Skeletal muscle cell (primary cell): ENCODE results near the gene GSDME.

Experiments used
- DNase-seq: peaks from one replicate; pipeline ENCODE4 v3.0.0-alpha.2; 2010; ENCODE audit warnings: low read depth
- H3K4me3 ChIP-seq: 2 replicates; pipeline ENCODE4 v1.5.1; 2011; ENCODE audit warnings: low read depth, mild to moderate bottlenecking, control low read depth, low read length, moderate library complexity

GSDME gene

DNA sequence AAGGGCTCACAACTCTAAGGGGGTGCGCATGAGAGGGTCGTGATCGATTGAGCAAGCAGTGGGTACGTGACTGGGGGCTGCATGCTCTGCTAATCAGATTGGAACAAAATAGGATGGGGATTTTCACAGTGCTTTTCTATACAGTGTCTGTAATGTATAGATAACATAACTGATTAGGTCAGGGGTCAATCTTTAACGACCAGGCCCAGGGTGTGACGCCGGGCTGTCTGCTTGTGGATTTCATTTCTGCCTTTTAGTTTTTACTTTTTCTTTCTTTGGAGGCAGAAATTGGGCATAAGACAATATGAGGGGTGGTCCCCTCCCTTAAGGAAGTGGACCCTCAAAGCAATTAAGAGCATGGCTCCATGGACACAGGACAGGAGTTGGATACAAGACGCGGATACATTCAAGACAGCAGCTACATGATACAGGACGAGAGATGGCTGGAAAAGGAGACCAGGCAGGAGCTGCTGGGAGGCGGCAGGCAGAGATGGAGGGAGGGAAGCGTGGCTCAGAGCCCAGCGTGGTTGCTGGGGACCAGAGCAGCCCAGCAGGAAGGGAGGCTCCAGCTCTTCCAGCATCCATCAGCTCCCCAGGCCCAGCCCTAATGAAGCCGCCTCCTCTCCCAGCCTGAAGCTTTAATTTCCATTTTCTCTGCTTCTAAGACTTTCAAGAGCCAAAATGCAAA, 31.6 kb downstream of the GSDME start:
- no peak overlapping the region for H3K4me3 ChIP-seq
- no peak for DNase-seq

DNA sequence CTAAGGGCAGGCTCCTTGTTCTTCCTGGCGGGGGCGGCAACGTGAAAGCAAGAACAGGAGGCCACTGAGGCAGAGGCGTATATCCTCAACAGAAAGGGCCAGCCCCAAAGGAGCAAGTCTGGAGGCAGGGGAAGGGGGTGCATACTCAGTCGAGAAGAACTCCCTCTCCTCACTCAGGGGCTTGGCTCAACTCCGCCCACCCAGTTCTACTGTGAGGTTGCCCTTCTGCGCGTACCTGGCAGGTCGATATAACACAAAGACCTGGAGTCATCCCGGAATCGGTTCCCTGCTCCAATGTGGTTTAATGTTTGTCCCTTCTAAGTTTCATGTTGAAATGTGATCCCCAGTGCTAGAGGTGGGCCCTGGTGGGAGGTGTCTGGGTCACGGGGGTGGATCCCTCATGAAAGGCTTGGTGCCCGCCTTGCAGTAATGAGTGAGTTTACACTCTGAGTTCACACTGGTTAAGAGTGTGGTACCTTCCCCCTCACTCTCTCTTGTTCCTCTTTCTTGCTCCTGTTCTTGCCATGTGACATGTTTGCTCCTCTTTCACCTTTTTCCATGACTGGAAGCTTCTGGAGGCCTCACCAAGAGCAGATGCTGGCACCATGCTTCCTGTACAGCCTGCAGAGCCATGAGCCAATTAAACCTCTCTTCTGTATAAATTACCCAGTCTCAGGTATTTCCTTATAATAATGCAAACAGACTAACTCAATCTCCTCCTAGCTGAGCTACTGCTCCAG, 32.6 kb downstream of the GSDME start:
- DNase-seq: no peak
- no peak overlapping the region for H3K4me3 ChIP-seq

DNA sequence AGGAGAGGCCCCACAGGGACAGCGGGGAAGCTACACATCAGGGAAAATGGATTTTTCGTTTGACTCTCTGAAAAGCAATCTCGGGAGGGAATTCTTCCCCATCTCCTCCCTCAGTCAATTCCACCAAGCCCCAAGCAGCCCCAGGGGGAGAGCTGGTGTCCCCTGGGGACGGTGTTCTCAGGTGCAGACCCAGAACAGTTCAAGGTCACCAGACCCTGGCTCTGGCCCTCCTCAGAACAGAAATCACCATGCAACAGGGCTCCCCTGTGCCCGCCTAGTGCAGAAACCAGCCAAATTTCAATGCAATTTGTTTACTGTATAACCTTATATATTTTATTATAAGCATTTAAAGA, 34.1 kb downstream of the GSDME start:
- H3K4me3 ChIP-seq: no peak overlapping the region
- no peak for DNase-seq

DNA sequence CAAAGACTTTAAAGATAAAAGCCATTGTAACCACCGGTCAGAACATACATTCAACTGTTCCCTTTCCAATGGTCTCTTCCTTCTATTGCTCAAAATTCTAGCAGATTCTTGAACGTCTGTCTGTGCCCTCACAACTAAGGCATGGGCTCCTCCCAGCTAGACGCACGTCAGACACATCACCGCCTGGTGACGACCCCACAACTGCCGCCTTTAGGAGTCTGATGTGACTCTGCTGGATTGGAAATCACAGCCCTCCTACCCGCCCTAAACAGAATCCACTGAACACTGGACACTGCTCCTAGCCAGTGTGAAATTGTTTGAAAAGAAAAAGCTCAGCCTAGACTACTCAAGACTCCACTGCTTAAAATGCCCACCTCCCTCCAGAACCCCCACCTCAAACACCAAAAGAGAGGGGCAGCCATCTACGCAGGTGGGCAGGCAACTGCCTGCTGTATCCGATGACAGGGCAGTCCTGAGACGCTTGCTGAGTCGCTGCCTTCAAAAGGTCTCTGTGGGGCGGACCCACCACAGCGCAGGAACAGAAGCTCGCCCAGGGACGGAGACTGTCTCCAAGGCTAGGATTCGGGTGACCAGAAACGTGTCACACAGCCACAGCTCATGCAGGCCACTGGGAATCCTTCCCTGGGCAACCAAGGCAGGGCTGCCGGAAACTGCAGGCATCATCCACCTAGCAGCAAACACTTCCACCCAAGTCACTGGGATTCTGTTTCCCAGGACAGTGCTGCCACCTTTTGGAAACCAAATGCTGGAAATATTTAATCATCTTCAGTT, 34.7 kb downstream of the GSDME start:
- no peak overlapping the region for H3K4me3 ChIP-seq
- no peak for DNase-seq

DNA sequence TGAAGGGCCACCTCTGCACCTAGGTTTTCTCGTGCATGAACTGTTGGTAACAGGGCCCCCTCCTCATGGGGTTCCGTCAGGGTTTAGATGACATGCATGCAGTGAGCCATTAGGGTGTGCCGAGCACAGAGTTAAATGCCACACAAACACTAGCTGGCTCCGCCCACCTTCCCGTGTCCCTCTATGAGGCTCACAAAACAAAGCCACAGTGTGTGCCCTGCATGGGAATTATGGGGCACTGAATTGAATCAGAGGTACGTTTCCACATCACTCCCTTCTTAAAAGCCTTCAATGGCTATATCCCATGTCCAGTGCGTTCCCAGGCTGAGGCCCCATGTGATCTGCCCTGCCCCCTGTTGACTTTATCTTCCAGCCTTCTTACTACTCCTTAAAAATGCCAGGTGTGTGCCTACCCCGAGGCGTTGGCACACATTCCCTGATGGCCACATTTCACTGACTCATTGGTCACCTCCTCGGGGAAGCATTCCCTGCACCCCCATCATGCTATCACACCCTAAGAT, 35.7 kb downstream of the GSDME start:
- no peak for DNase-seq
- H3K4me3 ChIP-seq: no peak overlapping the region

DNA sequence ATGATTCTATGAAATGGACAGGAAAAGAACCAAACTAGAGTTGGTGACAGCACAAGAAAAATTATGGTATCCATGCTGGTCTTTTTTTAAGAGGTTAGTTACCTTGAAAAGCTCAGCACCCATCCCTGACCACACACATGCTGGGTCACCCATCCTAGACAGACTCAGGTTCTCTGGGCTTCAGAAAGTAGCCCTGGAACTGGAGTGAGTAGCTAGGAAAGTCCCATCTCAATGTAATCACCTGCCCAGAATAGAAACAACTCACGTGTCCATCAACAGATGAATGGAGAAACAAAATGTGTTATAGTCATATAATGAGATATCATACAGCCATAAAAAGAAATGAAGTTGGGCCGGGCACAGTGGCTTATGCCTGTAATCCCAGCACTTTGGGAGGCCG, 37.0 kb downstream of the GSDME start:
- H3K4me3 ChIP-seq: no peak overlapping the region
- DNase-seq: no peak

DNA sequence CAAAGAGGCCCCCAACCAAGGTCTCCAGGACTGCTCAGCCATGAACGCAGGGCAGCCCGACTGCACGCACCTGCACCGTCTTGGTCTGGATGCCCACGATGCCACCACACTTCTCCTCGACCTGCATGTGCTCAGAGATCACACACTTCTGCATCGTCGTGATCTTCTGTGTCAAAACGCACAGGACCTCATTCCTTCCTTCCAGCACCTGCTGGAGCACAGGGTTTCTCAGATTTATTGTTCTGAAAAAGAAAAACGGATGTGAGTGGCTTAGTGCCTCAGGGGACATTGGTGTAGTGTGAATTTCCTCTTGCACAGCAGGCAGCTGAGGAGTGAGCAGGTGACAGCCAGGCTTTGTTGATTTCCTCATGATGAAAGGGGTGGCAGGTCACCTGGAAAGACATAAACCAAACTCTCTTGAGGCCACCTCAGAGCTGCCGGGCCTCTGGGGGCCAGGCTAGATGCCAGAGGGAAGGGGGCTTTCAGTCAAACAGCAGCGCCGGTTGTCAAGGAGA, 38.2 kb downstream of the GSDME start:
- H3K4me3 ChIP-seq: no peak overlapping the region
- no peak for DNase-seq

DNA sequence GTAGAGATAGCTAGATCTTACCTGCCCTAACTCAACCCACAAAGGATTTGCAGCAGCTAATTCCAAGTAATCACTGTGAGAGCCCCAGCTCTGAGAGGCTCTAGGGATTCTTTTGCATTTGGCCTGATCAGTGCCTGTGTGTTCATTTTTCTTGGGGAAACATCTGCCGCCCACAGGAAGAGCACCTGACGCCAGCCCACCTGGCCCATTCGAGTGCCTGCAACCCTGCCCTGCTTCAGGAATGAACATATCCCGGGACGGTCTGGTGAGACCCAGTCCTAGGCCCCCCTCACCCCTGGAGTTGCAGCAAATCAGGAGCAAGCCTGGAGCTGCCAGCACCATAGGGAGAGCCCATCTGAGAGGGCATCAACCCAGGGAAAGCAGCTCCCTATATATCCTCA, 38.8 kb downstream of the GSDME start:
- no peak for DNase-seq
- H3K4me3 ChIP-seq: no peak overlapping the region

DNA sequence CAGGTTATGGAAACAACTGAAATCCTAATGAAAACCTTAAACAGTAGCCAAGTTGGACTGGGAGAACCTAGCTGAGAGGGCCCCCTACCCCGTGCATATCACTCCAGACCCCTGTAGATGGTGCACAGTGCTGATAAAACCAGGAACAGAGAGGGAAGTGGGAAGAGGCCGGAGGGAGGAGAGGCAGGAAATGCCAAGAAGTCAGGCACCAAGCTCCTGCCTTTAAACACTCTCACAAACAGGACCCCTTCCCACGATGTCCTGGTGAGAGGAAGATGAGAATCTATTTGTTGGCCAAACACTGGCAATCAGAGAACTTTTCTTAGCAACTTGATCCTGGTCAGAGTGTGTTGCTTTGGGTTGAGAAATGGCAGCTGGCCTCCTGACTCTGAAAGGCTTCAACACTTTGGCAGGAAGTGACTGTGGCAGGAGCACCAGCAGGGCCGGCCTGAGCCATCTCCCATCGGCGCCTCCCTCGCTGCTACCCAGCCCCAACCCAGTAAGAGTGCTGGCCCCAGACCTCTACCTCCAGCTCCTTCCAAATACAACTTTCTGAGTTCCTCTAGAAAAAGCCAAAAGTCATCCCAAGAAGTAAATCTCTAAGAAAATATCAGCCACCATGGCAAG, 39.5 kb downstream of the GSDME start:
- DNase-seq: no peak
- no peak overlapping the region for H3K4me3 ChIP-seq

DNA sequence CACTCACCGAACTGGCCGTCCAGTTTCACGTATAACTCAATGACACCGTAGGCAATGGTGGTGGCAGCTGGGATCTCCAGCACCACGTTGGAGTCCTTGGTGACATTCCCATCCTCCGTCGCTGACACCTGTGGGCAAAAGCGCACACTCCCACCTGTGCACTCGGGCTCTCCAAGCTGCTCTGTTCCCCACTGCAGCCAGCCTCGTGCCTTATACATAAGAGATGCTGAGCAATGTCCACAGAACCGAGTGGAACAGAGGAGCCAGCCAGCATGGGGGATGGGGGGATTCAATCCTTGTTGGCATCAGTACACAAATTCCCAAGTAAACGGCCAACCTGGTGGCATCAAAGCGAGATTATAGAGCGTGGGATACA, 40.0 kb downstream of the GSDME start:
- DNase-seq: no peak
- H3K4me3 ChIP-seq: no peak overlapping the region

DNA sequence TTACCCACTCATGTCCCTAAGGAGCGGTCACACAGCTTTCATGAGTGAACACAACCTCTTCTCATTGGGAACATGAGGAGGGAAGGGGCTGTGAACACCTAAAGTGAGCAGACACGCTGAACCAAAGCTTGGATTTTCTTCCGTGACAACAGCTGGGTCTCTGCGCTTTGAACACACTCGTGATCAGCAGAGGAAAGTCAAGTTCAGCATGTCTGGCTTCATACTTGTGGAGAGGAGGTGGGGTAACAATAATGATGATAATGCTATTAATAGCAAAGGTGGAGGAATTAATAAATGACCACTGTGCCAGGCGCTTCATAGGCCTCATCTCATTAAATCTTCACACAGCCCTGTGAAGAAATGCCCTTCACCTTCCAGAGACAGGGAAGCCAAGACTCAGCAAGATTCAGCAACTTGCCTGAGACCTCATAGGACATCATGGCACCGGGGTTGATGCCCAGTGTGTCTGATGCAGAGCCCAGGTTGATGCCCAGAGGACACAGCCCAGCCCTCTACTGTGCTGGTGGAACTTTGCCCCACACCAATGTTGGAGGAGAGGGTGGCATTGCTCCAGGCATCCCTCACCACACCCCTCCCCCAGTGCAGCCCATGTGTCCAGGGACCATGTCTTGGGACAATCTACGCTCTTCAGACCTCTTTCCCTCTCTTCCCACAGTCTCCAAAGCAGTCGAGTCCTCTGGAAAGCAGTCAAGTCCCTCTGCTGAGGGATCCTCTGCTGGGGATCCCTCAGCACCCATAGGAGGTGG, 40.6 kb downstream of the GSDME start:
- H3K4me3 ChIP-seq: no peak overlapping the region
- DNase-seq: no peak

DNA sequence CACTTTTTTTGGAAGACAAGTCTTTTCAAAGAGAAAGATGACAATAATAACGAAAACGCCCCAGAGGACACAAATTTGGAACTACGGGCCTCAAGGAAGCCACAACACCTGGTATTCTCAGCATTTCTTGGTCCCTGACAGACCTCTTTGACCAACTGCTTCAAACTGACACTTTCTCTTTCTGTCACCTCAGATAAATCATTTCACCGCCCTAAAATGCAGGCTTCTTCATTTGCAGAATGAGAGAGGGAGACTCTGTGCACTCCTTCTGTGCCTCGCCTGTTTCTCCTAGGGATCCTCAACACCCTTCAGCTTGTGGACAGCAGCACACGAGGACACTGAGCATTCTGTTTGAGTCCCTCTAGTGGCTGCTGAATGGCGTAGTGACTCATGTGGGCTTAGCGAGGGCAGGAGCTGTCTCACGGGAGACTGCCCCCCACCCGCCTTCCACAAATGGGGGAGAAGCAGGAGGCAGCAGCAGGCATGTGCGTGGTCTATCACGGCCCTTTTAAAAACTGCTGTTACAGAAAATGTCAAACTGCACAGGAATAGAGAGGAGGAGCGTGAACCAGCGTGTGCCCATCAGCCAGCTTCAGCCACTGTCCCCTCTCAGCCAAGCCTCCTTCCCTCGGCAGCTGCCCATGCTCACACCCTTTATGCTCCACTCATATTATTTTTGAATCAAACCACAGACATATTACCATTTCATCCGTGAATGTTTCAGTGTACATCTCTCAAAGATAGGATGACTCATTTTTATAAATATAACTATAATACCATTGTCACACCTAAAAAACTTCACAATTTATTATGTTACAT, 41.4 kb downstream of the GSDME start:
- no peak overlapping the region for H3K4me3 ChIP-seq
- no peak for DNase-seq

DNA sequence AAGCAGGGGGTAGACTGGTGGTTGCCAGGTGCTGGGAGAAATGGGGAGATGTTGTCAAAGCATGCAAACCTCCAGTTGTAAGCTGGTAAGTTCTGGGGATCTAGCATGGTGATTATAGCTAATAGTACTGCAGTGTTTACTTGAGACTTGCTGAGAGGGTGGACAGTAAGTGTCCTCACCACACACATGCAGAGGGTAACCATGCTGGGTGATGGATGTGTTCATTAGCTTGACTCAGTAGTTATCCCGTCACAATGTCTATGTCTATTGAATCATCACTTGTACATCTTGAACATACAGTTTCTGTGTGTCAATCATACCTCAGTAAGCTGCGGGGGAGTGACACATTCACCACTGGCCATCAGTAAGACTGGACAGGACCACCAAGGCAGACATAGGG, 42.1 kb downstream of the GSDME start:
- DNase-seq: no peak
- H3K4me3 ChIP-seq: no peak overlapping the region

DNA sequence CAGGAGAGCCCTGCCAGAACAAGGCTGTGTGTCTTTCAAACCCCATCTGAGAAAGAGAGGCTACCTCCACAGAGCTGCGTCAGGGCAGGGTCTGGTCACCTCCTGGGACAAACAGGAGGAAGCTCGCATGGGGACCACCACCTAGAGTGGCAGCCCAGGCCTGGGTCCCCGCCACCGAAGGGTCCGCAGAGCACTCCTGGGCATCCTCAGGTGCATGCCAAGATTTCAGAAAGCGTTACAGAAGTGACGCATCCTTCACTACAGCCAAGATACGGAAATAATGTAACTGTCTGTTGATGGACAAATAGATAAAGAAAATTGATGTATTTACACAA, 42.6 kb downstream of the GSDME start:
- H3K4me3 ChIP-seq: no peak overlapping the region
- DNase-seq: no peak

DNA sequence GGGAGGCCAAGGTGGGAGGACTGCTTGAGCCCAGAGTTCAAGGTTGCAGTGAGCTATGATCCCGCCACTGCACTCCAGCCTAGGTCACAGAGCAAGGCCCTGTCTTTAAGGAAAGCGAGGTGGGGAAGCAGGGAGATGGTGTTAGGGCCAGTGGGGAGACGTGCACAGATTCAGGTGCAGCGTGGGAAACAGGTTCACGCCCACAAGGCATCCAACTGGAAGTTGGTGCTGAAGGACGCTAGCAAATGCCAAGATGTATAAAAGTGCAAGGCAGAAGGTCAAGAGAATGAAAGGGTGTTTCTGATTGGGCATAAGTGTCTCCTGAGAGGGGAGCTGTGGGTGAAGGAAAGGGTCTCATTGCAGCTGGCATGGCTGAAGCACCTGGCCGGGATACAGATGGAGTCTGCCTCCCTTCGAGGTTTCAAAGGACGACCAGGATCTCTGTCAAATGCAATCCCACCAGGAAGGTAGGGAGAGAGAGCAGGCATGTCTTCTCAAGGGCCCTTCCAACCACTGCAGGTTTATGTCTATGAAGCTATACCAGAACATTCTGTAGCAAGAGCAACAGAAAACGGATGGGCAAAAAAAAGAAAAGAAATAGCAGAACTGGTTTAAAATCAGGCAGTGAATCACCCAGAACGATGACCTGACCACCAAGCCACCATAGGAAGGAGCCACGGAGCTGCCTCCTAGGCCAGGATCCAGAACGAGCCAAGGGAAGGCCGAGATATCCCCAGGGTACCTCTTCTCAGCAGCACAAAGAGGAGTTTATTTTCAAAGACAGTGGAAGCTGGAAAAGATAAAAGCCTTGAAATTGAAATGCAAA, 43.2 kb downstream of the GSDME start:
- no peak for DNase-seq
- H3K4me3 ChIP-seq: no peak overlapping the region

DNA sequence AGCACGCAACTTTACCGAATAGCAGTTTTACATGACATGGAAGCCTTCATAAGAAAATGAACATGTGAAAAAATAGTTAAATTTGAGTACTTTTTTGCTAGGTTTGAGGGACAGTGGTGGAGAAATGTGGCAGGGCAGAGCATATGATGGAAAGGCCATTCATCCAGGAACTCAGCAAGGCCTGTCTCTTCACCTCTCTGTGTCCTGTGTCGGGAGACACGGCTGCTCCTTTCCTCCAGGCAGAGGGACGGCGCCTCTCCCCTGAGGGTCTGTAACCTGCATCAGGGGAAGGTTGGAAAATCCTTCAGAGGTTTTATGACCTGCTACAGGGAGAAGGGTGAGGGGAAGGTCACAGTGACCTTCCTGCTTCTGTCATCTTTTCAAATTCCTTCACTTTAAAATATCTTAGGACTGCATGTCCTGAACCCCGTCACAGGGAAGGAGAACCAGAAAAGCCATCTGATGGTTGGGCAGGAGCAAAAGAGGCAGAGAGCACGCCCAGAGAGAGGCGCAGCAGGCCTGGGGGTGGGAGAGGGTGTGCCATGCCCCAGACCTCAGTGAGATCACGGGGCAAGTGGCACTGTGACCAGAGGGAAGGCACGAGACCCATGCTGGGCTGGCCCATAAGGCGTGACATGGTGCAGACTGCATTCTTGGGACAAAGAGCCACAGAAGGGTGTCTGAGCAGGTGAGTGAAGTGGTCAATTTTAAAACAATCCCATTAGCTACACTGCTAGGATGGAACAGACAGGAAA, 44.0 kb downstream of the GSDME start:
- no peak for DNase-seq

More for the DNA sequence above, 44.0 kb downstream of the GSDME start:
- no peak overlapping the region for H3K4me3 ChIP-seq
